ENCODE measurements around the gene DLGAP4. TPM values are rescaled to one million over a fixed set of nuclear protein-coding genes. Genes with fewer than 3 reads are reported as not detected.

Gene DLGAP4
- total and polyA plus RNA-seq, 9 of the 15 experiments (the other 6 are each of a cell fraction or from before 2014, with no cell fraction given) = 0.31 to 34.1 (median 4.5) TPM

DNA sequence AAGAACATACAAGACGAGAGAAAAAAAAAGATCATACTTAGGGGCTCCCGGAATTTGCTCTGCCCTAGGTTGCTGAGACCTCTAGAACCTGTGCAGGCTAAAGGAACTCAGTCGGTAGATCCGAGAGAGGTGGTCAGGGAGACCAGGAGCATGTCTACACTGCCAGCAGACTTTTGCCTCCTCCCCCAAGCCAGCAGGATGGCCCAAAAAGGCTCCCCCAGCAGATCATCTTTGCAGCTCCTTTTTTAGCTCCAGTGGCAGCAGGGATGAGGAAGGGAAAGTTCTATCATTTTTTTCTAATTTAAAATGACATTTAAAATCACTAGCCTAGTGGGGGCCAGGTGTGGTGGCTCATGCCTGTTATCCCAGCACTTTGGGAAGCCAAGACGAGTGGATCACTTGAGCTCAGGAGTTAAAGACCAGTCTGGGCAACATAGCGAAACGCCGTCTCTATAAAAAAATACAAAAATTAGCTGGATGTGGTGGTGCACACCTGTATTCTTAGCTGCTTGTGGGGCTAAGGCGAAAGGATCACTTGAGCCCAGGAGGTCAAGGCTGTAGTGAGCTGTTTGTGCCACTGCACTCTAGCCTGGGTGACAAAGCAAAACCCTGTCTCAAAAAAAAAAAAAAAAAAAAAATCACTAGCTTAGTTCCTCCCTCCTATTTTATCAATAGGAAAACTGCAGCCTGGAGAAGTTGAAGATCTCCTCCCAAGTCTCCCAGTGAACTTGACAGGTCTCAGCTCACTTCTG, 165.9 kb downstream of the DLGAP4 start:
- peak; percentile 61 for FAIRE-seq
- H3K9me3 ChIP-seq (replicated peaks; ENCODE audit: control insufficient read depth, insufficient read depth, low read depth, low read length) = no peaks in the 10 kb centered on the region
- ChIA-PET POLR2A (interaction anchor here (0.6 to 2.0 kb wide), 6 partner anchors 8 to 117 kb away, joined by 3 to 9 read pairs (median 3); no protein-coding TSS in a partner anchor), CTCF (ENCODE audit: low intra/inter-chr PET ratio) (no interaction called here)
- 56% methylated on average over 9 of the region's 9 CpGs for WGBS (ENCODE audit: insufficient coverage, low coverage, missing lambda C conversion rate)
- intact Hi-C loops (cut with micrococcal nuclease) = no loop called here
- TF ChIP-seq SMARCA4 (IDR thresholded peaks at IDR 0.05) (0 out of 2 replicates have a peak, but pooled peaks have one; percentile 32), CHD4 (IDR thresholded peaks at IDR 0.05; ENCODE audit: insufficient read depth, insufficient replicate concordance, low read depth, low read length, poor library complexity, severe bottlenecking) (no peak), FOXA3 (CRISPR knock-in tag; conservative IDR thresholded peaks at IDR 0.05 in 1 of 2, IDR thresholded peaks at IDR 0.05 in 1 of 2) (no peak), CREB5 (CRISPR knock-in tag; IDR thresholded peaks at IDR 0.05) (no peak), SPI1 (IDR thresholded peaks at IDR 0.05; ENCODE audit: borderline replicate concordance, low read depth, low read length) (0 out of 2 replicates have a peak, but pooled peaks have one; percentile 21), ZNF785 (CRISPR knock-in tag; IDR thresholded peaks at IDR 0.05) (no peak), POLR2G (IDR thresholded peaks at IDR 0.05; ENCODE audit: low read depth, low read length) (no peak), CHD1 (IDR thresholded peaks at IDR 0.05; ENCODE audit: low read length) (no peak), C11orf30 (IDR thresholded peaks at IDR 0.05; ENCODE audit: low read depth) (peak; percentile 74; the same call in 1 of the 2 replicates), ASH1L (IDR thresholded peaks at IDR 0.05; ENCODE audit: borderline replicate concordance, low read depth, partially characterized antibody) (no peak), HDGF (IDR thresholded peaks at IDR 0.05) (no peak), MAFF (IDR thresholded peaks at IDR 0.05; ENCODE audit: low read length) (peak; percentile 11; the same call in 1 of the 2 replicates), ZNF316 (IDR thresholded peaks at IDR 0.05) (peak; percentile 60; the same call in 1 of the 2 replicates), ZFP30 (CRISPR knock-in tag; IDR thresholded peaks at IDR 0.05; ENCODE audit: borderline replicate concordance) (no peak), NFE2 (IDR thresholded peaks at IDR 0.05; ENCODE audit: low read depth) (peak; percentile 45), U2AF1 (optimal IDR thresholded peaks at IDR 0.05; ENCODE audit: low read depth, low read length) (no peak), MAFG (tag; conservative IDR thresholded peaks at IDR 0.05) (peak; percentile 69), ZNF384 (IDR thresholded peaks at IDR 0.05; ENCODE audit: low read depth, low read length) (peak; percentile 88), ZNF431 (CRISPR knock-in tag; IDR thresholded peaks at IDR 0.05) (no peak)
- TF ChIP-seq, protein P1, sequence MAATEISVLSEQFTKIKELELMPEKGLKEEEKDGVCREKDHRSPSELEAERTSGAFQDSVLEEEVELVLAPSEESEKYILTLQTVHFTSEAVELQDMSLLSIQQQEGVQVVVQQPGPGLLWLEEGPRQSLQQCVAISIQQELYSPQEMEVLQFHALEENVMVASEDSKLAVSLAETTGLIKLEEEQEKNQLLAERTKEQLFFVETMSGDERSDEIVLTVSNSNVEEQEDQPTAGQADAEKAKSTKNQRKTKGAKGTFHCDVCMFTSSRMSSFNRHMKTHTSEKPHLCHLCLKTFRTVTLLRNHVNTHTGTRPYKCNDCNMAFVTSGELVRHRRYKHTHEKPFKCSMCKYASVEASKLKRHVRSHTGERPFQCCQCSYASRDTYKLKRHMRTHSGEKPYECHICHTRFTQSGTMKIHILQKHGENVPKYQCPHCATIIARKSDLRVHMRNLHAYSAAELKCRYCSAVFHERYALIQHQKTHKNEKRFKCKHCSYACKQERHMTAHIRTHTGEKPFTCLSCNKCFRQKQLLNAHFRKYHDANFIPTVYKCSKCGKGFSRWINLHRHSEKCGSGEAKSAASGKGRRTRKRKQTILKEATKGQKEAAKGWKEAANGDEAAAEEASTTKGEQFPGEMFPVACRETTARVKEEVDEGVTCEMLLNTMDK (IDR thresholded peaks at IDR 0.05; ENCODE audit: borderline replicate concordance, insufficient read depth, low read depth, low read length, poor library complexity, severe bottlenecking) = no peak
- ATAC-seq = peak; percentile 71
- H3K36me3 ChIP-seq (ENCODE audit: control insufficient read depth, insufficient read depth, low read length) = no peaks in the 10 kb centered on the region
- H3K4me1 ChIP-seq (replicated peaks in 1 of 2; ENCODE audit: control insufficient read depth in 2 of 2, insufficient read depth in 2 of 2, low read length in 2 of 2) = peaks cover 16 to 17% of the 10 kb centered on the region in 2 experiments
- peak overlapping the region; percentile 46 to 85; a peak in 1 of 4 replicates for H3K9ac ChIP-seq (ENCODE audit: insufficient read depth in 1 of 2, low read depth in 2 of 2, low read length in 2 of 2)
- peak overlapping the region; percentile 67; the same call in 2 of the 3 replicates for H3K27ac ChIP-seq (ENCODE audit: extremely low read depth, low read depth, low read length)
- H3K79me2 ChIP-seq (ENCODE audit: control insufficient read depth, insufficient read depth, low read length) = peaks cover 41% of the 10 kb centered on the region
- no TSS peak for BruUV-seq (replicated peaks)
- H3K27me3 ChIP-seq (ENCODE audit: control insufficient read depth in 2 of 2, insufficient read depth in 2 of 2, low read length in 2 of 2) = no peaks in the 10 kb centered on the region
- peak in 1 of 4 experiments; percentile 32 for DNase-seq (ENCODE audit: extremely low read depth in 1 of 4, low spot score in 3 of 4)
- H3K9me1 ChIP-seq (ENCODE audit: control insufficient read depth, insufficient read depth, low read length) = no peaks in the 10 kb centered on the region
- H4K20me1 ChIP-seq (replicated peaks; ENCODE audit: control insufficient read depth, insufficient read depth, low read length) = peaks cover 6% of the 10 kb centered on the region
- in situ Hi-C loops (cut with MboI) = no loop called here
- peak overlapping the region; percentile 61; the same call in 1 of the 2 replicates for H2AFZ ChIP-seq (ENCODE audit: low read depth, low read length)
- H3K4me2 ChIP-seq (ENCODE audit: insufficient read depth, low read length) = 0 out of 2 replicates have a peak overlapping the region, but pooled peaks have one; percentile 8
- no peak overlapping the region for H3K4me3 ChIP-seq

All from K562 (cell line).